ENCODE results near the gene NR3C2.

The NR3C2 gene

DNA sequence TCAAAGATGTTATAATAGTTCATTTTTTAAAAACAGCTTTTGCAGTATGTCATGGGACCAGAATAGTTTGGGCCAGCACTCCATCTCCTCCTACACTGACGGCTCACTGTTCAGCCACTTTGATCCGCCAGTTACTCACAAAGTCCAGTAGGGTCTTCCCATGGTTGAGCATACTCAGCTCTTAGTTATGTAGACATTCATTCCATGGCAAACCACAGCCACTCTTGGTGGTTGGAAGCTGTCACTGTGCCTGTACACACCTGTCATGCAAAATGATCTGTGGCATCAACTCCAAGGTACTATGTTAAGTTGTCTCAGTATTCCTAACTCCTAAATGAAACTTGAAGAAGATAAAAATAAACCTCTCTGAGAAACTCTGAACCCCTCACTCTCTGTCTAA is 127.2 kb downstream of the NR3C2 start:
- H3K4me3 ChIP-seq (ENCODE audit: control insufficient read depth, low read depth, low read length) = no peak overlapping the region
- peak; percentile 3 for DNase-seq (ENCODE audit: low read depth)
- TF ChIP-seq, protein P1, sequence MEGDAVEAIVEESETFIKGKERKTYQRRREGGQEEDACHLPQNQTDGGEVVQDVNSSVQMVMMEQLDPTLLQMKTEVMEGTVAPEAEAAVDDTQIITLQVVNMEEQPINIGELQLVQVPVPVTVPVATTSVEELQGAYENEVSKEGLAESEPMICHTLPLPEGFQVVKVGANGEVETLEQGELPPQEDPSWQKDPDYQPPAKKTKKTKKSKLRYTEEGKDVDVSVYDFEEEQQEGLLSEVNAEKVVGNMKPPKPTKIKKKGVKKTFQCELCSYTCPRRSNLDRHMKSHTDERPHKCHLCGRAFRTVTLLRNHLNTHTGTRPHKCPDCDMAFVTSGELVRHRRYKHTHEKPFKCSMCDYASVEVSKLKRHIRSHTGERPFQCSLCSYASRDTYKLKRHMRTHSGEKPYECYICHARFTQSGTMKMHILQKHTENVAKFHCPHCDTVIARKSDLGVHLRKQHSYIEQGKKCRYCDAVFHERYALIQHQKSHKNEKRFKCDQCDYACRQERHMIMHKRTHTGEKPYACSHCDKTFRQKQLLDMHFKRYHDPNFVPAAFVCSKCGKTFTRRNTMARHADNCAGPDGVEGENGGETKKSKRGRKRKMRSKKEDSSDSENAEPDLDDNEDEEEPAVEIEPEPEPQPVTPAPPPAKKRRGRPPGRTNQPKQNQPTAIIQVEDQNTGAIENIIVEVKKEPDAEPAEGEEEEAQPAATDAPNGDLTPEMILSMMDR (conservative IDR thresholded peaks at IDR 0.05; ENCODE audit: control insufficient read depth, insufficient read depth, low read depth, low read length) = no peak

DNA sequence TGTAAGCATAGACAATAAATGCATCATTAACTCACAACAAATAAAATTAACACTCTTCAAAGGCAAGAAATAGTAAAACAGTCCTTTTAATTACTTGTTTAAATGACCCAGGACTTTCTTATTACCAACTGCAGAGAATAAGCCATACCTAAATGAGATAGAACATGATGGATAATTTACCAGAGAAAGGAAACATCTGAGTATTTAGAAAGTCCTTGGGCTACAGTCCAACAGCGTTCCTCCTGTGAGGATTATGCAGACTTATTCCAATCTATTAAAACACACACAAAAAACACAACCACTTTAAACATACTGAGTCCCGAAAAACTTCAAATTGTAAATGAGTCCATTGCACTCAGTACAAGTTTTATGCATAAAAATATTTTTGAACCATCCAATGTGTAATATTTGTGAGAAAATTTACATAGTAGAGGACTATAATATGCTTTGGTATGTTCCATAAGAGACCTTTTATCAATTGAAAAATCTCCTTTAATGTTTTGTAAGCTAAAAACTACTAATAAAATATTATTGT is 129.2 kb downstream of the NR3C2 start:
- no peak for DNase-seq (ENCODE audit: low read depth)
- no peak overlapping the region for H3K4me3 ChIP-seq (ENCODE audit: control insufficient read depth, low read depth, low read length)
- TF ChIP-seq, protein P1 (conservative IDR thresholded peaks at IDR 0.05; ENCODE audit: control insufficient read depth, insufficient read depth, low read depth, low read length) = no peak

DNA sequence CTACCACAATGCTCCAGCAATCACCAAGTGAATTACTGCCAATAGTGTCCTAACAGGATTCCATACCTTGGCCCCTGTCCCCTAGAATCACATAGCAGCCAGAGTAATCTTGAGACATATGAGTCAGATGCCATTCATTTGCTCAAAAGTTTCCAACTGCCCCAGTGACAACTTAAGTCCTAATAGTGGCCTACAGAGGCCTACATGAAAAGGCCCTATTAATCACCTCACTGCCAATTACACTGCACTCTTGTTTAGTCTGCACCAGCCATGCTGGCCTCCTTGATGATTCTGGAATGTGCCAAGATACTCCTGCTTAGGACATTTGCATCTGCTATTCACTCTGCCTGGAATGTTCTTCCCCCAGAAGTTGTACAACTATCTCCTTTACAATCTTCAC is 130.7 kb downstream of the NR3C2 start:
- DNase-seq (ENCODE audit: low read depth) = peak; percentile 1
- TF ChIP-seq, protein P1 (conservative IDR thresholded peaks at IDR 0.05; ENCODE audit: control insufficient read depth, insufficient read depth, low read depth, low read length) = no peak
- no peak overlapping the region for H3K4me3 ChIP-seq (ENCODE audit: control insufficient read depth, low read depth, low read length)

DNA sequence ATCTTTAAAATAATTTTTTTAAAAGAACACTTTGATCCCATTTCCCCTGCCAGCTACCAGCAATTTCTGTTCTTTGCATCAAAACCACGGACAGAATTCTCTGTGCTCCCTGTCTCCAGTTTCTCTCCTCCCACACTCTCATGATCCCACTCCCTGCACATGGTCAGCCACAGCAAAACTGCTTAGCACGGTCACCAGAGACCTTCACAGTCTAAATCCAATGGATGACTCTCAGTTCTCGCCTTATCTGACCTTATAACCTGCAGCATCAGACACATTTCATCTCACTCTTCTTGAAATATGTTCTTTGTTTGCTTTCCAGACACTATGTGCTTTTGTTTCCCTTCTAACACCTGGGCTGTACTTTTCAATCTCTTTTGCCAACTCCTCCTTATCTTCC is 131.5 kb downstream of the NR3C2 start:
- TF ChIP-seq, protein P1 (conservative IDR thresholded peaks at IDR 0.05; ENCODE audit: control insufficient read depth, insufficient read depth, low read depth, low read length) = no peak
- DNase-seq (ENCODE audit: low read depth) = no peak
- no peak overlapping the region for H3K4me3 ChIP-seq (ENCODE audit: control insufficient read depth, low read depth, low read length)

DNA sequence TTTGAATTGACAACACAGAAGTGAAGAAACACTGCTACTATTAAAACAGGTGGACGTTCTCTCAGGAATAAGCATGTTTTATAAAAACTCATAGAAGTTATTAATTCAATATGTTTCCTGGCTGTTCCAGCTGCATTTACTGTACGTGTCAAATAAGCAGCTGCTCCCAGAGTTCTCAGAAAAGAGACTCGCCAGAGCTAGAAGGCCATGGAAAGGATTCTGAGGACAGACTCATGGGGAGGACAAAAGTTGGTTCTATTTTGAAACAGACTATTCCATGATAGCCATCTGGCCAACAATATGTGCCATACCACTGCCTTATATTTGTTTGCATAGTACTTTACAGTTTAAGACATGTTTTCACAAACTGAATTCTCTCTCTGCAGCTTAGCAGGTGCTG is 136.5 kb downstream of the NR3C2 start:
- DNase-seq (ENCODE audit: low read depth) = no peak
- no peak overlapping the region for H3K4me3 ChIP-seq (ENCODE audit: control insufficient read depth, low read depth, low read length)
- TF ChIP-seq, protein P1 (conservative IDR thresholded peaks at IDR 0.05; ENCODE audit: control insufficient read depth, insufficient read depth, low read depth, low read length) = no peak

DNA sequence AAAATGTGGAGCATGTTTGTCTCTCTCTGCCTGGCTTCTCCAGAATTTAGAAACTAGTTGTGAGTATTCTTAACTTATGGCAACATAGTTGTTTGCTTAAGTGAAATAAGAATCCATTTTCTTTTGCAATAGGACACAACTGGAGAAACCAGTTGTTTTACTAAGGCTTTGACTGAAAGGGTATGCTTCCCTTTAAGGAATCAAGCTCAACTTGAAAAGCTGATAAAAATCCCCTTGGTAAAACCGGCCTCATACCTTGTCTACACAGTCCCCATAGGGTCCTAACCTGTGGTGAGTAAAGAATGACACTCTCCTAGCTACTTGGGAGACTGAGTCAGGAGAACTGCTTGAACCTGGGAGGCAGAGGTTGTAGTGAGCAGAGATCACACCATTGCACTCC is 139.8 kb downstream of the NR3C2 start:
- no peak overlapping the region for H3K4me3 ChIP-seq (ENCODE audit: control insufficient read depth, low read depth, low read length)
- TF ChIP-seq, protein P1 (conservative IDR thresholded peaks at IDR 0.05; ENCODE audit: control insufficient read depth, insufficient read depth, low read depth, low read length) = no peak
- DNase-seq (ENCODE audit: low read depth) = no peak

DNA sequence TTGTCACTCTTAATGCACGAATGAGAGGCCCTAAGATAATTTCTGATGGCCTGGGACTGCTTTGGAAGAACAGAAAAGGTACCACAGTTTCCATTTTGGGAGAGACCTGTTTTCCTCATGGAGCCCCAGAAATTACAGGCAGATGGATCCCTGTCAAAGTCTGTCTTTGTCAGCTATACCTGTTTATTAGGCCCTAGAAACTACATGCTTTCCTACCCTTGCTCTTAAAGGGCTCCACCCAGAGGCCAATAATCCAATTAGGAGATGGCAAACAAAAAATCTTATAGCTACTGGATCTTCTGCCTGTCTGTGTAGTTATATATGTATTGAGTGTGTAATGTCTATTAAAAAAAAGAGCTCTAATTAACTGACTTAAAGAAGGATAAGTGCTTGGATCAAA is 141.3 kb downstream of the NR3C2 start:
- TF ChIP-seq, protein P1 (conservative IDR thresholded peaks at IDR 0.05; ENCODE audit: control insufficient read depth, insufficient read depth, low read depth, low read length) = no peak
- DNase-seq (ENCODE audit: low read depth) = peak; percentile 7
- H3K4me3 ChIP-seq (ENCODE audit: control insufficient read depth, low read depth, low read length) = no peak overlapping the region
